Measurements from ENCODE around the gene KLK12.

DNA sequence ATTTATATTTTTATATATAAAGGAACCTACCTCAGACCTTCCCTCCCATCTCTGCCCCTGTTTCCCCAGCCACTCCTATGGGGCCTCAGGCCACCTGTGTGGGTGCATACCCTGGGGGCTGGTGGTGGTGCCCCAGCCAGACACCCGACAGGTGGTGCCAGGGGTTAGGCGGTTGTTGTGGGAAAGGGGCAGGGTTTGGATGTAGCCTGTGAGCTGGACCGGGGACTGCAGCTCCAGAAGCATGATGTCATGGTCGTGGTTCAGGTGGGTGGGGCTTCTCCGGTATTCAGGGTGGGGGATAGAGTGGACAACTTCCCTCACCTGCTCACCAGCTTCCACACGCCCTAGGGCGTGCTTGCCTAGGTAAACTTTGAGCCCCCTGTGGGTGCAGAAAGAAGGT lies 24.9 kb upstream of the KLK12 start:
- TF ChIP-seq PPARA (CRISPR knock-in tag; IDR thresholded peaks at IDR 0.05; ENCODE audit: borderline replicate concordance) (no peak), RARB (CRISPR knock-in tag; IDR thresholded peaks at IDR 0.05) (no peak), CSDC2 (CRISPR knock-in tag; IDR thresholded peaks at IDR 0.05) (no peak), ISL1 (CRISPR knock-in tag; IDR thresholded peaks at IDR 0.05) (no peak), TOX (CRISPR knock-in tag; IDR thresholded peaks at IDR 0.05; ENCODE audit: borderline replicate concordance) (no peak)
